ENCODE data around the gene DSP.

DSP gene, protein sequence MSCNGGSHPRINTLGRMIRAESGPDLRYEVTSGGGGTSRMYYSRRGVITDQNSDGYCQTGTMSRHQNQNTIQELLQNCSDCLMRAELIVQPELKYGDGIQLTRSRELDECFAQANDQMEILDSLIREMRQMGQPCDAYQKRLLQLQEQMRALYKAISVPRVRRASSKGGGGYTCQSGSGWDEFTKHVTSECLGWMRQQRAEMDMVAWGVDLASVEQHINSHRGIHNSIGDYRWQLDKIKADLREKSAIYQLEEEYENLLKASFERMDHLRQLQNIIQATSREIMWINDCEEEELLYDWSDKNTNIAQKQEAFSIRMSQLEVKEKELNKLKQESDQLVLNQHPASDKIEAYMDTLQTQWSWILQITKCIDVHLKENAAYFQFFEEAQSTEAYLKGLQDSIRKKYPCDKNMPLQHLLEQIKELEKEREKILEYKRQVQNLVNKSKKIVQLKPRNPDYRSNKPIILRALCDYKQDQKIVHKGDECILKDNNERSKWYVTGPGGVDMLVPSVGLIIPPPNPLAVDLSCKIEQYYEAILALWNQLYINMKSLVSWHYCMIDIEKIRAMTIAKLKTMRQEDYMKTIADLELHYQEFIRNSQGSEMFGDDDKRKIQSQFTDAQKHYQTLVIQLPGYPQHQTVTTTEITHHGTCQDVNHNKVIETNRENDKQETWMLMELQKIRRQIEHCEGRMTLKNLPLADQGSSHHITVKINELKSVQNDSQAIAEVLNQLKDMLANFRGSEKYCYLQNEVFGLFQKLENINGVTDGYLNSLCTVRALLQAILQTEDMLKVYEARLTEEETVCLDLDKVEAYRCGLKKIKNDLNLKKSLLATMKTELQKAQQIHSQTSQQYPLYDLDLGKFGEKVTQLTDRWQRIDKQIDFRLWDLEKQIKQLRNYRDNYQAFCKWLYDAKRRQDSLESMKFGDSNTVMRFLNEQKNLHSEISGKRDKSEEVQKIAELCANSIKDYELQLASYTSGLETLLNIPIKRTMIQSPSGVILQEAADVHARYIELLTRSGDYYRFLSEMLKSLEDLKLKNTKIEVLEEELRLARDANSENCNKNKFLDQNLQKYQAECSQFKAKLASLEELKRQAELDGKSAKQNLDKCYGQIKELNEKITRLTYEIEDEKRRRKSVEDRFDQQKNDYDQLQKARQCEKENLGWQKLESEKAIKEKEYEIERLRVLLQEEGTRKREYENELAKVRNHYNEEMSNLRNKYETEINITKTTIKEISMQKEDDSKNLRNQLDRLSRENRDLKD (N-terminal part only)

DNA sequence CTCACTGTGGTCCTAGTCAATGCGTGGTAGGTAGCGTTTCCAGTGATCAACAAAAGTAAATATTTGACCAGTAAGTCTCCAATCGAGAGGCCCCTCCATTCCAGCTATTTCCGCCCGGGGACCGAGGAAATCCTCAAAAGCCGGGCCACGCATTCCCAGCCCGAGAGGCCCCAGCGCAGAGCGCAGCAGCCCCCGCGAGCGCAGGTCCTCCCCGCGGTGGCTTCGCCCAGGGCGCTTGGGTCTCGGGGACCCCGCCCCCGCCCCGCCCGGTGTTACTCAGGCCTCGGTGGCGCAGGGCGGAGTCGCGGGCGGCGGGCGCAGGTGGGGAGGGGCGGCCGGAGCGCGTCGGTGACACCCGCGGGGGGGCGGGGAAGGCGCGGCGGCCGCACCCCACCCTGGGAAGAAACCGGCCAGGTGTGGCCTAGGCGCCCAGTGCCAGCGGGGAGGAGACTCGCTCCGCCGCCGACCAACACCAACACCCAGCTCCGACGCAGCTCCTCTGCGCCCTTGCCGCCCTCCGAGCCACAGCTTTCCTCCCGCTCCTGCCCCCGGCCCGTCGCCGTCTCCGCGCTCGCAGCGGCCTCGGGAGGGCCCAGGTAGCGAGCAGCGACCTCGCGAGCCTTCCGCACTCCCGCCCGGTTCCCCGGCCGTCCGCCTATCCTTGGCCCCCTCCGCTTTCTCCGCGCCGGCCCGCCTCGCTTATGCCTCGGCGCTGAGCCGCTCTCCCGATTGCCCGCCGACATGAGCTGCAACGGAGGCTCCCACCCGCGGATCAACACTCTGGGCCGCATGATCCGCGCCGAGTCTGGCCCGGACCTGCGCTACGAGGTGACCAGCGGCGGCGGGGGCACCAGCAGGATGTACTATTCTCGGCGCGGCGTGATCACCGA, at the start of gene DSP:
Gene DSP, plus strand, starts transcription at position 497 of the 890 bp plus-strand sequence. Its CDS starts 245 bp downstream, at position 742.
- peak; percentile 56 for DNase-seq

DNA sequence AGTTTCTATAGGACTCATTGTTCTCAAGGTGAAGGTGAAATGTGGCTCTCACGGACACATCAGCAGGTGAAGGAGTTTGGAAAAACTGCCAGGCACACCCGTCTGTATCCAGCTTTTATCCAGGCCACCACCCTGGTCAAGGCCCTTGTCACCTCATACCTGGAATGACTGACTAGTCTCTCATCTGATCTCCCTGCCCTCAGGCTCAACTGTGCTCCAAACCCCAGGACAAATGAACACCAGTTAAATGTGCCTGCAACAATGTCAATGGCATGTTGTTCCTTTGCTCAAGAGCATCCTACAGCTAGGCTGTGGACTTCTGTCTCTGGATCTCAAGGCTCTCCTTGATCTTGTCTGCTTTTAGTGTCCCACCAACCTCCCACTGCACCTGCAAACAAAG, 47.6 kb upstream of the DSP start:
- no peak for DNase-seq

DNA sequence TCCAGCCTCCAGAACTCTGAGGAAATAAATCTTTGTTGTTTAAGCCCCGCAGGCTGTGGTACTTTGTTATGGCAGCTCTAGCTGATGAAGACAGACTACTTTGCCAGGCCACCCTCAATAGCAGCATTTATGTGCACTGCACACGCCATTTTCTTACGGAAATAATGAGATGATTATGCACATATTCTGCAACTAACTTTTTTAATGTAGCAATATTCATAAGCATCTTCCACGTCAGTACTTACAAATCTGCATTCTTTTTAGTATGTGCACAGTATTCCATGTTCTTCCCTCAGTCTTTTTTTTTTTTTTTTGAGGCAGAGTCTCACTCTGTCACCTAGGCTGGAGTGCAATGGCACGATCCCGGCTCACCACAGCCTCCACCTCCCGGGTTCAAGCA, 46.8 kb upstream of the DSP start:
- DNase-seq = no peak

DNA sequence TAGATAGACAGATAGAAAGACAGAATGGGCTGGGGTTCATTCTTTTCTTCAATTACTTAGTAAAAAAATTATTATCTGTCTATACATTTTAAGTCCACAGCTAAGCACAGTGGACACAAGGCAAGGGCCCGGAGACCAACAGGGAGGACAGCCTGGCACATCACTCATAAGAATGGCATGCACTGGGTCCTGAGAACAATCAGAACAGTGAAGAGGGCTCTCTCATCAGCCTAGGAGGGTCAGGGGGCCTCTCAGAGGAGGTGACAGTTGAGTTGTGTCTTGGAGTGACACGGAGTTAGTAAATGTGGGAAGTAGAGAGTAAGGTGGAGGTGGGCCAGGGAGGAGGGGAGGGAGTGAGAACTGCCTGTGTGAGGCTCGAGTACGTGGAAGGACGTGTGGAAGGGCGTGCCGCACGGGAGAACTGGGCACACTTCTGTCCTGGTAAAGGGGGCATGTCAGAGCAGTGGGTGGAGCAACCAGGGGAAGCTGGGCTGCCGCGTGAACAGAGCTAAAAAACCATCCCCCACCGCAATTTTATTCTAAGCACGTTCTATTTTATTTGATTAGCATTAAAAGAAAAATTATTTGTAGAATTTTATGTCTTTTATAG, 45.1 kb upstream of the DSP start:
- no peak for DNase-seq

DNA sequence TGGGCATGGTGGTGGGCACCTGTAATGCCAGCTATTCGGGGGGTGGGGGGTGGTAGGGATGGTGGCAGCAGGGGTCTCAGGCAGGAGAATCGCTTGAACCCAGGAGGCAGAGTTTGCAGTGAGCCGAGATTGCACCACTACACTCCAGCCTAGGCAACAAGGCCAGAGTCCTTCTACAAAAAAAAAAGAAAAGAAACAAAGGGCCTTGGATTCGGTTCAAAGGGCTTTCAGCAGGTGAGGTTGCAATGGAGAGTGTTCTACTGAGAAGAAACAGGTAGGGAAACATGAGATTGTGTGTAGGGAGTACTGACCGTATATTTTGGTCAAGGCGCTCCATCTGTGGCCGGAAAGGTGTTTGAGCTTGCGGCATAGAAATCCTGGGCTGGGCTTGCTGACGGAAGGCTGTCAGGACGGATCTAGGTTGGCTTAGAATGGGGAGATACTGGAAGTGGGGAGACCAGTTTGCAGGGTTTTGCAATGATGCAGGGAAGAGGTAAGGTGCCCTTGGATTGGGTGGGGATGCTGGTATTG, 40.7 kb upstream of the DSP start:
- no peak for DNase-seq

DNA sequence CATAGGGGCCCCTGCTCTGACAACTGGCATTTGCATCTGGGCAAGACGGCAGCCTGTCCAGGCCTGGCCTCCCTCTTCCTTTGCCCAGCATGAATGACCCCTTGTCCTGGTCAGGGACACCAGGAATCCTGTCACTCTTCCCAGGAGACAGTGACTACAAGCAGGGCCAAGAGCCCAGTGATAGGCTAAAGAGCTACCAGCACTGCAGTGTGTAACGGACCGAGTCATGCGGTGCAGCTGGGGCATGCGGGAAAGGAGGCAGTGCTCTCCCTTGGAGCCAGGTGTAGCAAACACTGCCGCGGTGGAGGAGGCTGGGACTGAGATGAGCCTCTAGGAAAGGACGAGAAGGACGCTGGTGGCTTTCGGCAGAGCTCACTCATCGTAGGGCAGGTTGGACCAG, 38.7 kb upstream of the DSP start:
- DNase-seq = no peak

DNA sequence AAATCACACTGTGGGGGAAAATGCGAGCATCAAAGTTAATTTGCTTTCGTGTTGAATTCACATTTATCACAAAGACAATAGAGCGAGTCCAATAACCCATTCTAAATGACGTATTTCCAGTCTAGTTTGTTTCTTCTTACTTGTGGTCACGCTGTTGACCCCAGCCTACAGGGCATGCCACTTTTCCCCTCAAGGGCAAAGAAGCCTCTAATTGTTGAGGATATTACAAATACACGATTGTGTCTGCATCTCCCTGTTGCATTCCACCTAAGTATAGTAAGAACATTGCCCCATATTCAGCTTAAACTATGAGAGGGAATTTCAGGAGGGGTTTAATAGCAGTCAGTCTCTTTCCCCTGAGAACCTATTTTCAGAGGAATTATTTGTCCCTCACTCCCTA, 37.4 kb upstream of the DSP start:
- DNase-seq = no peak

DNA sequence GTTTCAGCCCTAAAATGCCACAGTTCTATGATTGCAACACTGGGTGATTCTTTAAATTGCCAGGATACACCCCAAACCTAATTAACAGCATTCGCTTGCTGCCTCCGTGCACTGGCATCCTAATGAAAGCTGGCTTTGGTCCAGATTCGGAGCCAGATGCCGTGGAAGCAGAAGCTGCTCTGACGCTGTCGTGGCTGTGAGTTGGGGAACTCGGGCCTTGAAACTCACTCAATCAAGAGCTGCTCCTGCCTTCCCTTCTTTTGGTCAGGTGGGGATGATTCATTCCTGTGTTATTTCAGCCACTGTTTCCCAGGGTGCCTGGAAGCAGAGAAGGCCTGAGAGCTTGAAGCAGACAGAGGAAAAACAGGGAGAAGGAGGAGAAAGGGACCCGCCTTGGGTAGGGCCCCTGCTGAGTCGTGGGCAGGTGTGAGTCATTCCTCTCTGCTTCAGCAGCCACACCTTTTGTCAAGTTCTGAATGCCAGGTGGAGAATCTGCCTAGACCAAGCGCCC, 36.2 kb upstream of the DSP start:
- peak; percentile 93 for DNase-seq

DNA sequence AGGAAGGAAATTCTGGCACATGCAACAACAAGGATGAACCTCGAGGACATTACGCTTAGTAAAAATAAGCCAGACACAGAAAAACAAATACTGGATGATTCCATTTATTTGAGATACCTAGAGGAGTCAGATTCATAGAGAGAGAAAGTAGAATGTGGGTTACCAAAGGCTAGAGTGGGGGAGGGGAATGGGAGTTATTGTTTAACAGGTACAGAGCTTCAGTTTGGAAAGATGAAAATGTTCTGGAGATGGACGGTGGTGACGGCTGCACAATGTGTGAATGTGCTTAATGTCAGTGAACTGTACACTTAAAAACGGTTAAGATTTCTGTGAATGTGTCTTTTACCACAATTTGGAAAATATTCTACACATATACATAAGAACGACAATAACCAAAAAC, 33.9 kb upstream of the DSP start:
- no peak for DNase-seq

DNA sequence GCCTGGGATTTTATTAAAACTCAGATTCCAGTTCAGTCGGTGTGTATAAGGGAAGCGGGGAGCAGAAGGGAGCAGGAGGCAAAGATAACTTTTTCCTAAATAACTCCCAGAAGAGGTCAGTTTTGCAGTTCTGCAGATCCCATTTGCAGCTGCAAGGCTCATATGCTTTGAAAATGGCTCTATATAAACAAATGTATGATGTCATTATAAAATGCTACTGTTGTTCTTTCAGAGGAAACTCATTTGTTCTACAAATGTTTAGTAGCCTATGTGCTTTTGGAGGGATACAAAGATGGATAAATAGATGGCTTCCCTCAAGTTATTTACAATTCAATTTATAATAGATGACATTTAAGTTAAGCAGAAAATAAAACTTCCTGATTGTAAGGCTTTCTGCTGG, 29.2 kb upstream of the DSP start:
- DNase-seq = no peak

DNA sequence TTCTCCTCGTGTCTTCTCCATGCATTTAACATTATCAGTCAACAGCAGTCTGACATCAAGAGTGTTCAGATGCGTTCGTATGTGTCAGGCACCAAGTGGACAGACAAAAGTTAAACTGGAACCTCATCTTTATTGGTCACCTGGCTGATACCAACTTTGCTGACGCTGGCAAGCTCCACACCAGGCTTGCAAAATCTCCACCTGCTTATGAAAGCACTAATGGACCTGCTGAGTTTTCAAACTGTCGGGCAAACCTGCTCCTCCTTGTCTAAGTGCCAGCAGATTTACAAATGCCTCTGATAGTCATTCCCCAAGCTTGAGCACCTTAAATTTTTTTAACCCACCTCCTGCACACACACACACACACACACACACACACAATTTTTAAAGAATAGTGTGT, 27.9 kb upstream of the DSP start:
- no peak for DNase-seq

DNA sequence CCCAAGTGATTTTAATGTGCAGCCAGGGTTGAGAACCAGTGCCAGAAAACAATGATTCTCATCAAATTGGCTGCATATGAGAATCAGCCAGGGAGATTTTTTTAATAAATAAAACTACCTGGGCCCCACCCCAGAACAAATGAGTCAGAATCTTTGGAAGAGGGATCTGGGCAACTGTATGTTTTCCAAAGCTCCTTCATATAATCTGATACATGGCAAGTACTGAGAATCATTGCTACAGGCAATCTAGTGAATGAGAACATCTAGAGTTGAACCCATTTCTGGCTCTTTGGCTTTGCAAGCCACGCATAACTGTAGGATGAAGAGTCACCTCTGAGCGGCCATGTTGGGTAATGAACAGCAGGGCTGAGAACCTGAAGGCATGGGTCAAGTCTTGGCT, 26.1 kb upstream of the DSP start:
- no peak for DNase-seq

DNA sequence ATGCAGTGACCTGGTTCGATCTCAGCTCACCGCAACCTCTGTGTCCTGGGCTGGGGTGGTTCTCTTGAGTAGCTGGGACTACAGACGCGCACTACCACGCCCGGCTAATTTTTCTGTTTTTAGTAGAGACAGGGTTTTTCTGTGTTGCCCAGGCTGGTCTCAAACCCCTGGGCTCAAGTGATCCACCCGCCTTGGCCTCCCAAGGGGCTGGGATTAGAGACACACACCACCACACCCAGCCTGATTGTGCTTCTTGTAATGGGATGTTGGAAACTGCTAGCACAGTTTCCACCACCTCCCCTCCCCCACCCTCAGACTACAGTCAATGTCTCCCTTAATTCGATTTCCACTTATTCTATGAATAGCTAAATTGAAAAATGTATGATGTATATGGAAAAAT, 22.6 kb upstream of the DSP start:
- no peak for DNase-seq

DNA sequence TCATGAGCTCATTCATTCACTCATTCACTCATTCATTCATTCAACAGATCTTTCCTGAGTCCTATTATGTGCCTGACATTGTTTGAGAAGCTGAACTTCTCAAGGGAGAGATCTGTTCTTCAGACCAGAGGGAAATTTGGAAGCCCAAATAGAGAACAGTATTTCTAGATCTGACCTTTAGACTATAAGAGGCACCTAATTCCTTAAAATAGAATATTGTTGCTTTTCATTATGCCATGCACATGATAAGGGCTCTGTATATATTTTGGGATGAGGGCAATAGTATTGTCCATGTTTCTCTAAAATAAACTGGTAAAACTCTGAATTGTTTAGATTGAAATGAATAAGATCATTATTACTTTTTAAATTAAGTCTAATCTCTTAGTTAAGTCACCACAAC, 18.6 kb upstream of the DSP start:
- no peak for DNase-seq

DNA sequence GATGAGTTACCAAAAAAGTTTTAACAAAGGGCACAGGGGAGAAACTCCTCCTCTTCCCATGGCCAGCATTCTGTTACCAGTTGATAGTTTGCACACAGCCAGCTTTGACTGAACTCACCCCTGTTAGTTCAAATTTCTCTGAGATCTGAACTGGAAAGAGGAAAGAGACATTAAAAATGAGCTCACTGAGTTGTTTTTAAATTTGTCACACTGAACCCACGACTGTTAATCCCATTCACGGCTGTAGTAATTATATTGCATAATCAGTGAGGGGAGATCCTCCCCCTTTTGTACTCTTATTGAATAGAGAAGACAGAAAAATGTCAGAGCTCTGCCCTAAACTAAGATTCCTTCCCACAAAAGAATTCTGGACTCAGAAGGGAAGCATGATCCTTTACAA, 17.5 kb upstream of the DSP start:
- no peak for DNase-seq

DNA sequence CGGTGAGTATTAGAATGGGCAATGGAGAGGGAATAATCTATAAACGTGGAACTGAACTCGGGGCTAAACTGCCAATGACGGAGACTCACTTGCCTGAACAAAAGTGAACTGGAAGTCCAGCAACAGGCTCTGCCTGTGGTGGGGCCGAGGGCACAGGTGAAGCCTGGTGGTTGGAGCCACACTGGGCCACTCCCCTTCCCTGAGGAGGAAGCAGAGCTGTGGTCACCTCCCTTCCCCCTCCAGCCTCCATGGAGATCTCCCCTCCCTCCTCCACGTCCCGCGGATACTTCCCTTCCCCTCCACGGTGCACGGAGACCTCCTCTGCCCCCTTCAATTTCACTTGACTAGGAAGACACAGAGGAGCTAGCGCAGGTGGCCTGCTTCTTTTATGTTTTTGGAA, 14.7 kb upstream of the DSP start:
- DNase-seq = no peak

DNA sequence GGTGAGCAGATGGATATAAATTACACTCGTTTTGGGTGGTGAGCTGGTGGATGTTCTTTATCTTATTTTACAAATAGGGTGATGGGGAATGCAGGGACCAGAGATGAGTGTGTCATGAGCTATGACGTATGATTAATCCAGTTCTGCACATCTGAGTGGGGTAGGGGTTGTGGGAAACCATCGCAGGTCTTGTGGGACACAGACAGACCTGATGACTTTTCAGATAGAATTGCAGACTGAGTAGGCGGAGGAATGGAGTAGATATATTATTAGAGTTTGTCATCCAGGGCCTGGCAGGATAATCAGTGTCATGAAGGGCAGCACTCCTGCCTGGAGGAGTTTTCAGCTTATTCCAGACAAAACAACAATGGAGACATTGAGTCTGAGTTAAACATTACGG, 12.9 kb upstream of the DSP start:
- DNase-seq = no peak

DNA sequence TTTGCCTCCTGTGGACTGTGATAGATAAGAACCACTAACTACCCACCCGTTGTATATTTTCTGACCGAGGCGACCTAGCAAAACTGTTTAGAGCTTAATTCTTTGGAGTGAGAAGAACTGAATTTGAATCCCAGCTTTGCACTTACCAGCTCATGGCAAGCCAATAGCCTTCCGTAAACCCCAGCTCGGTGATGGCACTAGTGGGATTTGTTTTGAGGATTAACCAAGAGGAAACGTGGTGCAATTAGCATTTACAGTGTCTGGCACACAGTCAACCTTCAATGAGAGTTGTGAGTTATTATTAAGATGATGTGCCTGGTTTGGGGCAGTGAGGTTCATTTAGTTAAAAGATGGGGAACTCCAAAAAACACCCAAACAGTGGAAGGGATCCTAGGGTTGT, 12.3 kb upstream of the DSP start:
- no peak for DNase-seq

DNA sequence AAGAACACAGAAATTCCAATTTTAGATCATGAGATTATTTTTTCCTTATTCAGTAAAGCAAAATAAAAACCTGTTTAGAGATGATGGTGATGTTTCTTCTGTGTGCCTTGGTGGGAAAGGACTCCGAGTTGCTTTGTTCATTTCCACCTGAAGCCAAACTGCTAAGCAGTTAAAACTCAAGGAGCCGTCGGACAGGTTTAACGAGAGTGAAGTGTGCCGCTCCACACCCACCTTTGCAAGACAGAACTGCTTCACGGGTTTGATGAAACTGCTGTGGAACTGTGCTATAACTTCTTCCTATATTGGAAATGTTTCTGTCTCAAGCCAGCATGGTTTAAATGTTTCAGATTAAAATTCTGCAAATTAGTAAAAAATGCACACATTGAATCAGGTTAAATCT, 9.2 kb upstream of the DSP start:
- no peak for DNase-seq

DNA sequence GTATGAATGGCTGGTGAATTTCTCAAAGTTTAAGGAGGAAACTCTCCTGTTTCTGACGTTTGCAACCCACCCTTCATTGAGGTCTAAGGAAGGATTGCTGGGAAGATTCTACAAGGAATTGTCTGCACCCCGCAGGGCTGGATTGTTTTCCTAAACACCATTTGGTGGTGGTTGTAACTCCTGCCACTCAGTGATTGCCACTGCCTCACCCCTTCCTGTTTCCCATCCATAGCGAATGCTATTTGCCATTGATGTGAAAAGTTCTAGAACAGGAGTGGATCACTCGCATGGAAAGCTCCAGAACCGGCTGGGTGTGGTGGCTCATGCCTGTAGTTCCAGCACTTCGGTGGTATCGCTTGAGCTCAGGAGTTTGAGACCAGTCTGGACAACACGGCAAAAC, 8.7 kb upstream of the DSP start:
- DNase-seq = no peak

DNA sequence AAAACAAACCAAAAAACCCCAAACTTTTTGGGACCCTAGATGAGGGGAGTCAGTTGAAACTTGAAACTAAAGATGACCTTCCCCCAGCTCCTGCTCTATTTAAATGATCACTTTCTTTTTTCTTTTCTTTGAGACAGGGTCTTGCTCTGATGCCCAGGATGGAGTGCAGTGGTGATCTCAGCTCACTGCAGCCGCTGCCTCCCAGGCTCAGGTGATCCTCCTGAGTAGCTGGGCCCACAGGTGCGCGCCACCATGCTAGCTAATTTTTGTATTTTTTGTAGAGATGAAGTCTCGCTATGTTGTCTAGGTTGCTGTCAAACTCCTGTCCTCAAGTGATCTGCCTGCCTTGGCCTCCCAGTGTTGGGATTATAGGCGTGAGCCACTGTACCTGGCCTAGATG, 7.3 kb upstream of the DSP start:
- no peak for DNase-seq

DNA sequence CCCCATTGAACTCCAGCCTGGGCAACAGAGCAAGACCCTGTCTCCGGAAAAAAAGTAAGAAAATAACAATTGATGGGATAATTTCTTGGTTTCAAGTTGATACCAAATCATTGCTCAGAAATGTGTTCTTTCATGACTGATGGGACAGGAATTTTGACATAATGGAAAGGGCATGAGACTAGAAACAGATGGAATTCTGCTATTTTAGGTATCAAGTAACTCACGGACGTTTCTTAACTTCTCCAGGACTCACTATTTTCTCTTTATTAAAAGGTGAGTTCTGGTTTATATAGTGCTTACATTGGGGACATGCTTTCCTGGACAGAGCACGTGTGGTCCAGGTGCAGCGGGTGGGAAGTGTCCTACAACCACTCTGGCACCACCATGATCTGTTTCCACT, 6.0 kb upstream of the DSP start:
- DNase-seq = no peak

Measured in NCI-H1694 treated with DMSO at 0.1 percent for 48 hours (cell line).